Measurements from ENCODE around the gene CHST11.

The CHST11 gene

GRCh38 chr12:104627990-104628830 lies 171.5 kb downstream of the CHST11 start:
- FAIRE-seq, result no peak
- DNase-seq (ENCODE audit: low spot score), result no peak

GRCh38 chr12:104628831-104629135 lies 172.0 kb downstream of the CHST11 start:
- FAIRE-seq, result no peak
- no peak for DNase-seq (ENCODE audit: low spot score)

- FAIRE-seq, result no peak
- DNase-seq (ENCODE audit: low spot score), result no peak
These were observed 173.5 kb downstream of the CHST11 start for GRCh38 chr12:104630230-104630670.

- no peak for DNase-seq (ENCODE audit: low spot score)
- FAIRE-seq, result no peak
These were observed 175.1 kb downstream of the CHST11 start for GRCh38 chr12:104631867-104632266.

GRCh38 chr12:104632724-104633201 lies 176.0 kb downstream of the CHST11 start:
- DNase-seq (ENCODE audit: low spot score) (no peak), FAIRE-seq (no peak)

- no peak for DNase-seq (ENCODE audit: low spot score)
- FAIRE-seq, result no peak
These were observed 177.3 kb downstream of the CHST11 start for GRCh38 chr12:104634044-104634443.

GRCh38 chr12:104634852-104635251 lies 178.1 kb downstream of the CHST11 start:
- DNase-seq (ENCODE audit: low spot score) (no peak), FAIRE-seq (no peak)

GRCh38 chr12:104635607-104636343 lies 179.0 kb downstream of the CHST11 start:
- FAIRE-seq (no peak), DNase-seq (ENCODE audit: low spot score) (no peak)

GRCh38 chr12:104636496-104636895 lies 179.7 kb downstream of the CHST11 start:
- FAIRE-seq, result no peak
- no peak for DNase-seq (ENCODE audit: low spot score)

GRCh38 chr12:104637604-104638003 lies 180.9 kb downstream of the CHST11 start:
- no peak for FAIRE-seq
- no peak for DNase-seq (ENCODE audit: low spot score)

- FAIRE-seq, result no peak
These were observed 181.6 kb downstream of the CHST11 start for GRCh38 chr12:104638218-104638850.

GRCh38 chr12:104638851-104639240 lies 182.1 kb downstream of the CHST11 start:
- FAIRE-seq, result no peak
- DNase-seq (ENCODE audit: low spot score), result no peak

More at GRCh38 chr12:104638218-104638850, 181.6 kb downstream of the CHST11 start:
- DNase-seq (ENCODE audit: low spot score), result no peak

GRCh38 chr12:104640956-104641355 lies 184.2 kb downstream of the CHST11 start:
- FAIRE-seq, result no peak
- DNase-seq (ENCODE audit: low spot score), result no peak

GRCh38 chr12:104641862-104642261 lies 185.1 kb downstream of the CHST11 start:
- DNase-seq (ENCODE audit: low spot score) (no peak), FAIRE-seq (no peak)

- FAIRE-seq (no peak), DNase-seq (ENCODE audit: low spot score) (no peak)
These were observed 186.5 kb downstream of the CHST11 start for GRCh38 chr12:104643093-104643818.

- FAIRE-seq (no peak), DNase-seq (ENCODE audit: low spot score) (no peak)
These were observed 187.3 kb downstream of the CHST11 start for GRCh38 chr12:104643819-104644669.

- DNase-seq (ENCODE audit: low spot score) (no peak), FAIRE-seq (no peak)
These were observed 192.0 kb downstream of the CHST11 start for GRCh38 chr12:104648756-104649155.

GRCh38 chr12:104649217-104649824 lies 192.6 kb downstream of the CHST11 start:
- DNase-seq (ENCODE audit: low spot score) (no peak), FAIRE-seq (no peak)

- DNase-seq (ENCODE audit: low spot score) (no peak), FAIRE-seq (no peak)
These were observed 193.2 kb downstream of the CHST11 start for GRCh38 chr12:104649921-104650320.

GRCh38 chr12:104650541-104650940 lies 193.8 kb downstream of the CHST11 start:
- FAIRE-seq (no peak), DNase-seq (ENCODE audit: low spot score) (no peak)
